Type B pancreatic cell (in vitro differentiated cells): Measurements from ENCODE around the gene CCDC134. TPM values are rescaled to one million over a fixed set of nuclear protein-coding genes. Genes with fewer than 3 reads are reported as not detected.

Experiments
- DNase-seq: peaks from one replicate; pipeline ENCODE4 v3.0.0; 2021; ENCODE audit warnings: mixed read lengths; ENCODE audit not compliant: unreplicated experiment; ENCODE audit errors: extremely low spot score
- H3K27ac Mint-ChIP-seq: 2 replicates; pipeline ENCODE4 v1.8.0; 2021; ENCODE audit warnings: mild to moderate bottlenecking, mixed read lengths
- H3K27me3 Mint-ChIP-seq: 2 replicates; pipeline ENCODE4 v1.8.0; 2021; ENCODE audit warnings: mixed read lengths
- H3K36me3 Mint-ChIP-seq: 2 replicates; pipeline ENCODE4 v1.8.0; 2021; ENCODE audit warnings: mixed read lengths
- H3K4me1 Mint-ChIP-seq: one replicate; pipeline ENCODE4 v1.8.0; 2021; ENCODE audit warnings: mixed read lengths; ENCODE audit not compliant: unreplicated experiment
- H3K4me3 Mint-ChIP-seq: 2 replicates; pipeline ENCODE4 v1.8.0; 2021; ENCODE audit warnings: mild to moderate bottlenecking, mixed read lengths
- H3K9me3 Mint-ChIP-seq: 2 replicates; pipeline ENCODE4 v1.8.0; 2021; ENCODE audit warnings: mixed read lengths
- CTCF ChIP-seq: fragments of 200-600 bp; sonication (generic); conservative IDR thresholded peaks from 2 replicates; pipeline ENCODE4 v1.5.0; 2021; ENCODE audit warnings: antibody characterized with exemption, mild to moderate bottlenecking
- total RNA-seq: library from RNA; stranded (reverse); gene quantifications from 2 replicates; pipeline ENCODE4 v1.2.1, GENCODE V29; 2021; ENCODE audit warnings: low replicate concordance

The CCDC134 gene
- total RNA-seq, 1 donor from 2014 or later, result 19.6 TPM

- no peak overlapping the region for H3K4me3 Mint-ChIP-seq
- peak overlapping the region; percentile 59 for H3K27ac Mint-ChIP-seq
- no peak for TF ChIP-seq CTCF
- H3K36me3 Mint-ChIP-seq, result peaks cover 4% of the 10 kb centered on the region
- H3K9me3 Mint-ChIP-seq, result no peaks in the 10 kb centered on the region
- DNase-seq, result no peak
- peaks cover 41% of the 10 kb centered on the region for H3K4me1 Mint-ChIP-seq
- H3K27me3 Mint-ChIP-seq, result no peaks in the 10 kb centered on the region
These were observed 28.0 kb downstream of the CCDC134 start for GRCh38 chr22:41828516-41828915.

GRCh38 chr22:41830174-41830573 is 29.7 kb downstream of the CCDC134 start:
- Mint-ChIP-seq H3K4me3 (no peak overlapping the region), H3K36me3 (peaks cover 10% of the 10 kb centered on the region), H3K27ac (peak overlapping the region; percentile 48)

GRCh38 chr22:41831383-41831782 is 30.9 kb downstream of the CCDC134 start:
- peaks cover 13% of the 10 kb centered on the region for H3K36me3 Mint-ChIP-seq
- no peak overlapping the region for H3K4me3 Mint-ChIP-seq
- DNase-seq, result no peak
- H3K27ac Mint-ChIP-seq, result peak overlapping the region; percentile 98
- TF ChIP-seq CTCF, result no peak
- H3K9me3 Mint-ChIP-seq, result no peaks in the 10 kb centered on the region
- no peaks in the 10 kb centered on the region for H3K27me3 Mint-ChIP-seq
- peaks cover 30% of the 10 kb centered on the region for H3K4me1 Mint-ChIP-seq

More at GRCh38 chr22:41830174-41830573, 29.7 kb downstream of the CCDC134 start:
- no peak for TF ChIP-seq CTCF
- Mint-ChIP-seq H3K9me3 (no peaks in the 10 kb centered on the region), H3K4me1 (peaks cover 34% of the 10 kb centered on the region), H3K27me3 (no peaks in the 10 kb centered on the region)
- no peak for DNase-seq

- H3K27me3 Mint-ChIP-seq, result no peaks in the 10 kb centered on the region
- DNase-seq, result no peak
These were observed 31.5 kb downstream of the CCDC134 start for GRCh38 chr22:41831828-41832552.

GRCh38 chr22:41832553-41833368 is 32.3 kb downstream of the CCDC134 start, which contains the start of gene SREBF2:
TSS of gene SREBF2 (plus strand) at chr22:41833105. CDS start at chr22:41833271, 166 bp downstream.
- TF ChIP-seq CTCF, result no peak
- Mint-ChIP-seq H3K4me1 (peaks cover 24% of the 10 kb centered on the region), H3K27me3 (no peaks in the 10 kb centered on the region), H3K9me3 (no peaks in the 10 kb centered on the region), H3K36me3 (peaks cover 20% of the 10 kb centered on the region), H3K27ac (peak within 1 kb of the TSS; percentile 98), H3K4me3 (peak within 1 kb of the TSS; percentile 97)
- peak; percentile 99 for DNase-seq

More at GRCh38 chr22:41831828-41832552, 31.5 kb downstream of the CCDC134 start:
- Mint-ChIP-seq H3K9me3 (no peaks in the 10 kb centered on the region), H3K4me1 (peaks cover 28% of the 10 kb centered on the region), H3K4me3 (peak overlapping the region; percentile 93), H3K36me3 (peaks cover 19% of the 10 kb centered on the region), H3K27ac (peak overlapping the region; percentile 98)
- TF ChIP-seq CTCF, result no peak
